GM19240 (cell line): ENCODE data around the gene FGFR3.

ENCODE experiments used
- DNase-seq: peaks from one replicate; pipeline ENCODE4 v3.0.0; 2011; ENCODE audit warnings: low spot score; ENCODE audit not compliant: insufficient read length

FGFR3 gene

DNA sequence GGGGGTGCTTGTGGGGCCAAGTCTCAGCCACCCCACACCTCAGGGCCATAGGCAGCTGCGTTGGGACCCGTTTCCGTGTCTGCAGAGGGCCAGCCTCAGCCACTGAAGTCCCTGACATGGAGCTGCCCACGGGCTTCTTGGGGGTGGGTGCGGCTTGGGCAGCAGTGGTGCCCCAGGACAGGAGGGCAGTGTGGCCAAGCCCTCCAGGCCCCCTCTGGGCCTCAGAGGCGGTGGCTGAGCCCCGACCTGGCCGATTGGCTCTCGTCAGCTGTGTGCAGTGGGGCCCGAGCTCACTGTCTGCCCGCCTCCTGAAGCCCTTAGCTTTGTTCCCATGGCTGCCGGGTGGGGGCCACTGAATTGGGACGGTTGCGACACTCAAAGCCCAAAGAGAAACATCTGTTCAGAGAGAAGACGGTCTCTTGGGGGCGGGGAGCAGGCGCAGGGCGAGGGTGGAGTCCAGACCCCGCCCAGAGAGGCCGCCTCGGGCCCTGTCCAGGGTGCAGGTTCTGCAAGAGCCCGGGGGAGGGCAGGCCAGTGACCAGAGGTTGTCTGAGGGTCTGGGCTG is 9.1 kb downstream of the FGFR3 start:
- no peak for DNase-seq

DNA sequence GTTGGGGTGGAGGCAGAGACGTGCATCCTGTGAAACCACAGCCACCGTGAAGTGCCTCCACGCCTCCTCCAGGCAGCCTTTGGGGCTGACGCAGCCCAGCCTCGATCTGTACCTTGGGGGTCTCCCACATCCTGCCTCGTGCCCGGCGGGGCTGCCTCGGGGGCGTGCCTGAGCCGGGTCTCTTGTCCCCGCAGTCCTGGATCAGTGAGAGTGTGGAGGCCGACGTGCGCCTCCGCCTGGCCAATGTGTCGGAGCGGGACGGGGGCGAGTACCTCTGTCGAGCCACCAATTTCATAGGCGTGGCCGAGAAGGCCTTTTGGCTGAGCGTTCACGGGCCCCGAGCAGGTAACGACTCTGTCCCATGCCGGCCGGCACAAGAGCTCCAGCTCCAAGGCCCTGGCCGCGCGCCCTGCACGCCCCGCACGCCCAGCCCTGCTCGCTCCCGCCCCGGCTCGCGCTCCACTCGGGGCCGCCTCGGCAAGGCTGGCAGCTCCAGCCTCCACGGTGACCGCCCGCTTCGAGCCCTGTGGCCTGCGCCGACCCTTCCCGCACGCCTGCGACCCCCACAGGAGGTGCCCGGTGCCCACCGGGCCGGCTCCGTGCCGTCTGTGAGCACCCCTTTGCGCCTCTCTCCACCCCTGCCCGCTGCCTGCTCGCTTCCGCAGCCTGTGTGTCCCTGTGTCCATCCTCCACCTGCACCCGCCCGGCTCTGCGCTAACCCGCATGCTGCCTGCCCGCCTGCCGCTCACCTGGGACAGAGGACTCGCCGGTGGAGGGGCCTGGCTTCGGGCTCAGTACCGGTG is 9.8 kb downstream of the FGFR3 start:
- DNase-seq = no peak

DNA sequence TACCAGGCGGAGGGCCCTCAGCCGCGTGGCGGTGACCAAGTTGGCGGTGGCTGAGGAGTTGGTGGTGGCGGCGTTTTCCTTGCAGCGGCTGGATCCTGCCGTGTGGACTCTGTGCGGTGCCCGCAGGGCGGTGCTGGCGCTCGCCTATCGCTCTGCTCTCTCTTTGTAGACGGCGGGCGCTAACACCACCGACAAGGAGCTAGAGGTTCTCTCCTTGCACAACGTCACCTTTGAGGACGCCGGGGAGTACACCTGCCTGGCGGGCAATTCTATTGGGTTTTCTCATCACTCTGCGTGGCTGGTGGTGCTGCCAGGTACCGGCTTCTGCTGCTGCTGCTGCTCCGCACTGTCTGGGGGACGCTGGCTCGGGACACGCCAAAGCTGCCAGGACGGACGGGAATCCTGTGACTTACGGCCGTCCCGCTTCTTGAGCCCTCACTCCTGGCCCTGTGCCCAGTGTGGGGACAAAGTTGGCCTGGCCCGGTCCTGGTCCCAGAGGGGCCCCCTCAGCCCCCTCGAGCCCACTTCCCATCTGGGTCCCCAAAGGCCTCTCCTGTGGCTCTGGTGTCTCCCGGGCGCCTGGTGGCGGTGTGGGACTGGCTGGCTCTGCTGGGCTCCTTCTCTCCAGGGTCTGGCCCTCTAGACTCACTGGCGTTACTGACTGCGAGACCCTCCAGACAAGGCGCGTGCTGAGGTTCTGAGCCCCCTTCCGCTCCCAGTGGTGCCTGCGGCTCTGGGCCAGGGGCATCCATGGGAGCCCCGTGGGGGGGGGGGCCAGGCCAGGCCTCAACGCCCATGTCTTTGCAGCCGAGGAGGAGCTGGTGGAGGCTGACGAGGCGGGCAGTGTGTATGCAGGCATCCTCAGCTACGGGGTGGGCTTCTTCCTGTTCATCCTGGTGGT is 10.7 kb downstream of the FGFR3 start:
- no peak for DNase-seq

DNA sequence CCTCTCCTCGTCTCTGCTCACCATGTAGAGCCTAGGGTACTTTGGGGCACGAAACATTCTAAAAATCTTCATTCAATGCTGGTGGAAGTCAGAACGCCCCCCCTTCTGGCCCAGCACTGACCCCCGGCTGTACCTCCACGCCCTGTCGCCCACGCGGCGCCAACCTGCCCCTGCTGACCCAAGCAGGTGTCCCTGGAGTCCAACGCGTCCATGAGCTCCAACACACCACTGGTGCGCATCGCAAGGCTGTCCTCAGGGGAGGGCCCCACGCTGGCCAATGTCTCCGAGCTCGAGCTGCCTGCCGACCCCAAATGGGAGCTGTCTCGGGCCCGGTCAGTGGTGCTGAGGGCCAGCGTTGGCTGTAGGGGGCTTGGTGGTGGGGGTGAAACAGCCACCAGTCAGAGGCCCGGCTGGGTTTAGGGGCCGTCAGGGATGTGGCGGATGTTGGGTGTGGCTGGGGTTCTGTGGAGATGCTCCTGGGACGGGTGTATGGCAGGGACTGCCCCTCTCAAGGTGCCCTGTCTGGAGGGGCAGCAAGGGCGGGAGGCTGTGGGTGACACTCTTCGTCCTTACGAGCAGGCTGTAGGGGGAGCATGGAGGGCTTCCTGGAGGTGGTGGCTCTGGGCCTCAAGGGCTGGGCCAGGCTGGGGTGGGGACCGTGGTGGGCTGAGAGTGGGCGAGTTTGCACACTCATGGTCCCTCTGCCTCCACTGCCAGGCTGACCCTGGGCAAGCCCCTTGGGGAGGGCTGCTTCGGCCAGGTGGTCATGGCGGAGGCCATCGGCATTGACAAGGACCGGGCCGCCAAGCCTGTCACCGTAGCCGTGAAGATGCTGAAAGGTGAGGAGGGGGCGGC is 11.8 kb downstream of the FGFR3 start:
- DNase-seq = no peak

DNA sequence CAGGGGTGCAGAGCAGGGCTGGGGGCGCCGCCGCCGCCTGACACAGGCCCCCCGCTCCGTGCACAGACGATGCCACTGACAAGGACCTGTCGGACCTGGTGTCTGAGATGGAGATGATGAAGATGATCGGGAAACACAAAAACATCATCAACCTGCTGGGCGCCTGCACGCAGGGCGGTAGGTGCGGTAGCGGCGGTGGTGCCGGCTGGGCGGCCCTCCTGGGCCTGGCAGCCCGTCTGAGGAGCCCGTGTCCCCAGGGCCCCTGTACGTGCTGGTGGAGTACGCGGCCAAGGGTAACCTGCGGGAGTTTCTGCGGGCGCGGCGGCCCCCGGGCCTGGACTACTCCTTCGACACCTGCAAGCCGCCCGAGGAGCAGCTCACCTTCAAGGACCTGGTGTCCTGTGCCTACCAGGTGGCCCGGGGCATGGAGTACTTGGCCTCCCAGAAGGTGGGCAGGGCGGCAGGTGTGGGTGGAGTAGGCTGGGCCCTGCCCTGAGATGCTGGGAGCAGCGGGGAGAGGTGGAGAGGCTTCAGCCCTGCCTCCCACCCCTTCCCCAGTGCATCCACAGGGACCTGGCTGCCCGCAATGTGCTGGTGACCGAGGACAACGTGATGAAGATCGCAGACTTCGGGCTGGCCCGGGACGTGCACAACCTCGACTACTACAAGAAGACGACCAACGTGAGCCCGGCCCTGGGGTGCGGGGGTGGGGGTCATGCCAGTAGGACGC is 12.6 kb downstream of the FGFR3 start:
- no peak for DNase-seq

DNA sequence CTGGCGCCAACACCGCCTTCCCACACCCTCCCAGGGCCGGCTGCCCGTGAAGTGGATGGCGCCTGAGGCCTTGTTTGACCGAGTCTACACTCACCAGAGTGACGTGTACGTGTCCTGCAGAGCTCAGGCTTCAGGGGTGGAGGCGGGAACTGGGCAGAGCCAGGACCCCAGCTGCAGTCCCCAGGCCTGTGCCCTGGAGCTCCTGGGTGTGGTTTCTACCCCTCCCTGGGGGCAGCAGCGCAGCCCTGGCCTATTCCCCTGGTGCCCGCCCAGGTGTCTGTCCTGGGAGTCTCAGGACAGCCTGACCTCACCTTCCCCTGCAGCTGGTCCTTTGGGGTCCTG is 13.1 kb downstream of the FGFR3 start:
- DNase-seq = no peak

DNA sequence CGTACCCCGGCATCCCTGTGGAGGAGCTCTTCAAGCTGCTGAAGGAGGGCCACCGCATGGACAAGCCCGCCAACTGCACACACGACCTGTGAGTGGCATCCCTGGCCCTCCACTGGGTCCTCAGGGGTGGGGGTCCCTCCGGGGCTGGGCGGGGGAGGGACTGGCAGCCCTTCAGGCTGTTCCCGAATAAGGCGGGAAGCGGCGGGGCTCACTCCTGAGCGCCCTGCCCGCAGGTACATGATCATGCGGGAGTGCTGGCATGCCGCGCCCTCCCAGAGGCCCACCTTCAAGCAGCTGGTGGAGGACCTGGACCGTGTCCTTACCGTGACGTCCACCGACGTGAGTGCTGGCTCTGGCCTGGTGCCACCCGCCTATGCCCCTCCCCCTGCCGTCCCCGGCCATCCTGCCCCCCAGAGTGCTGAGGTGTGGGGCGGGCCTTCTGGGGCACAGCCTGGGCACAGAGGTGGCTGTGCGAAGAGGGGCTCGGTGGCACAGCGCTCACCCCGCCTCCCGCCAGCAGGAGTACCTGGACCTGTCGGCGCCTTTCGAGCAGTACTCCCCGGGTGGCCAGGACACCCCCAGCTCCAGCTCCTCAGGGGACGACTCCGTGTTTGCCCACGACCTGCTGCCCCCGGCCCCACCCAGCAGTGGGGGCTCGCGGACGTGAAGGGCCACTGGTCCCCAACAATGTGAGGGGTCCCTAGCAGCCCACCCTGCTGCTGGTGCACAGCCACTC is 13.7 kb downstream of the FGFR3 start:
- DNase-seq = no peak

DNA sequence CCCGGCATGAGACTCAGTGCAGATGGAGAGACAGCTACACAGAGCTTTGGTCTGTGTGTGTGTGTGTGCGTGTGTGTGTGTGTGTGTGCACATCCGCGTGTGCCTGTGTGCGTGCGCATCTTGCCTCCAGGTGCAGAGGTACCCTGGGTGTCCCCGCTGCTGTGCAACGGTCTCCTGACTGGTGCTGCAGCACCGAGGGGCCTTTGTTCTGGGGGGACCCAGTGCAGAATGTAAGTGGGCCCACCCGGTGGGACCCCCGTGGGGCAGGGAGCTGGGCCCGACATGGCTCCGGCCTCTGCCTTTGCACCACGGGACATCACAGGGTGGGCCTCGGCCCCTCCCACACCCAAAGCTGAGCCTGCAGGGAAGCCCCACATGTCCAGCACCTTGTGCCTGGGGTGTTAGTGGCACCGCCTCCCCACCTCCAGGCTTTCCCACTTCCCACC is 14.3 kb downstream of the FGFR3 start:
- no peak for DNase-seq

DNA sequence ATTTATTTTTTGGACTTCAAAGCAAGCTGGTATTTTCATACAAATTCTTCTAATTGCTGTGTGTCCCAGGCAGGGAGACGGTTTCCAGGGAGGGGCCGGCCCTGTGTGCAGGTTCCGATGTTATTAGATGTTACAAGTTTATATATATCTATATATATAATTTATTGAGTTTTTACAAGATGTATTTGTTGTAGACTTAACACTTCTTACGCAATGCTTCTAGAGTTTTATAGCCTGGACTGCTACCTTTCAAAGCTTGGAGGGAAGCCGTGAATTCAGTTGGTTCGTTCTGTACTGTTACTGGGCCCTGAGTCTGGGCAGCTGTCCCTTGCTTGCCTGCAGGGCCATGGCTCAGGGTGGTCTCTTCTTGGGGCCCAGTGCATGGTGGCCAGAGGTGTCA is 15.3 kb downstream of the FGFR3 start:
- DNase-seq = no peak

DNA sequence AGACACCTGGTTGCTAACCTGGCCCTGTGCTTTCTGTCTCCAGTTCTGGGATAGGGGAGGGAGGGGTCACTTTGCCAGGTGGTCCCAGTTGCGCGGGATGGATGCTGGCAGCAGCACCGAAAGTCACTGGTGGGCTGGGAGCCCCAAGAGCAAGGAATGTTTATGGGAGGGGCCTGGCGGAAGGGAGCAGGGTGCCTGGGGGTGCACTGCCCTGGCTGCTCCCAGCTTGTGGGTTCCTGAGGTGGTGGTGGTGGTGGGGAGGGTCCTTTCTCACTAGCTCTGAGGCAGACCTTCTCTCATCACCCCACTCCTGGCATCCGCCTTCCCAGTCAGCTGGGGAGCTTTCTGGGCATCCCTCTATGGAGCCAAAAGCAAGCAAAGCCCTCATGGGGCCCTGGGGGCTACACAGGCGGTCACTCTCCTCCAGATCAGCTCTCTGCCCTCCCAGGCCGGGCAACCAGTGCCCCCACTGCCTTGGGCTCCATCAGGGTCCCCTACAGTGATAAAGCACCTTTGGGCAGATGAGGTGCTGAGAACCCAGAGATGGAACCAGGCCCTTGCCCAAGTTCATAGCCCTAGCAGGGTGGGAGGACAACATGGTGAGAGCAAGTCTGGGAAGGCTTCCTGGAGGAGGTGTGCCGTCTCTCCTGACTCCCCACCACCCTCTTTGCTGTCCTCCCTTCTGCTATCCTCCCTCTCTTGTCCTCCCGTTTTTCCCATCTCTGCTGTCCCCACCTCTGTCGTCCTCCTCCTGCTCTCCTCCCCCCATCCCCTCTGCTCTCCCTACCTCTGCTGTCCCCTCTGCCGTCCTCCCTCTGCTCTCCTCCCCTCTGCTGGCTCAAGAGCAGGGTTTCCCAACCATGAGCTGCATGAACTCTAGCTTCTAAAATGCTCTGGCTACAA is 16.0 kb downstream of the FGFR3 start:
- no peak for DNase-seq

DNA sequence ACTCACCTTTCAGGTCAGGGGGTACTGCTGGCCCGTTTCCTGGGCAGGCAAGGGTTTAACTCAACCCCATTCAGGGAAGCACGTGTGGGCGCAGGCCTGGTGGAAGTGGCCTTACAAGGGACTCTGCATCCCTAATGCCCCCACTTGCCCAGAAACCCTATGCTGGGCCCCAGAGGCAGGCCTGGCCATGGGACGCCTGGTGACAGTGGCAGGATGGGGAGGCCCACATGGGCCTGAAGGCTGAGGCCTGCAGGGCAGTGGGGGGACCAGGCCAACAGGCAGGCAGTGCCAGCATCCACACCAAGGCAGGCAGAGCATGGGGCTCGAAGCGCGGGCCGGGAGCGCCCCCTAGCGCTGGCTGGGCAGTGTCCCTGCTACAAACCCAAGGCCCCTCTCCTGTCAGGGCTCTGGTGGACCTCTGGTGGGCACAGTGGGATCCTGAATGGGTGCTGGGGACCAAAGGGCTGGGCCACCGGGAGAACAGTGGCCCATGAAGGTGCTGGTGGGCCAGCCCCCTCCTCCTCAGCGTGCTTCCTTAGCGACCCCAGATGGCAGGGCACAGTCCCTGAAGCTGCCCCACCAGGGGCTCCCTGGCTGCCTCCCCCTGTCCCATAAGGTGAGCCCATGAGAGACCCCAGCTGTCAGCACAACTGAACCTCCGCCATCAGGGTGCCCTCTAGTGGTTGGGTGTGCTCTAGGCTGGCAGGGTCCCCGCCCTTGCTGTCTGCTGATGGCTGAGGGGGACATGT is 16.8 kb downstream of the FGFR3 start:
- peak; percentile 95 for DNase-seq

DNA sequence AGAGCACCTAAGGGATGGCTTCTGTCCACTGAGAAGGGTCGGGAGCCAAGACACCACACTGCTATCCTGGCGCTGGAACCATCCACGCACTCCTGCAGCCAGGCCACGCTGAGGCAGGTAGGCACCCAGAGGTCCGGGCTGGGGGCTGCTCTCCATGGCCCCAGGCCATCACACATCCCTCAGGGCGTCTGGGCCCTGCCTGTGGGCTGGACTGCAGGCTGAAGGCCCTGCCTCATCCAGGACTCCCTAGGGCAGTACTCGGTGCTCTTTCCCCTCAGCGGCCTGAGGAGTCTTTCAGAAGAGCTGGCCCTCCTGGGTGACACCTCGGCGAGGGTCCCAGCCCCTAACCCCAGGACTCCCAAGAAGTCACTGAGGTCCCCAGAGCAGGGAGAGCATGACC is 17.7 kb downstream of the FGFR3 start:
- no peak for DNase-seq

DNA sequence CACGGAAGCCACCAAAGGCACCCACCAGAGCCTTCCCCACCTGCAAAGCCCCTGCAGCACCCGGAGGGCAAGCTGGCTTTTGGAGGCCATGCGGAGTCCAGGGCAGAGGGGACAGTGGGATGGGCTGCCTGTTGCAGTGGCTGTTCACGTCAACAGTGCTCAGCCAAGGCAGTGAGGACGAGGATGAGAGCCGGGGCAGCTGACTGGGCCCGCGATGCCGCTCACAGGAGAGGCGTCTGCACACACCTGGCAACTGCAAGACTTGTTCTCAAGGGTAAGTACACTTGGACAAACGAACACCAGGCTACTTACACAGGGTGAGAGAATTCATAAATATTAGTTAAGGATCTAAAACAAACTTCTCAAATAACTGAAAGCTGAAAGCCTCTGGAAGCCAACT is 19.6 kb downstream of the FGFR3 start:
- no peak for DNase-seq

DNA sequence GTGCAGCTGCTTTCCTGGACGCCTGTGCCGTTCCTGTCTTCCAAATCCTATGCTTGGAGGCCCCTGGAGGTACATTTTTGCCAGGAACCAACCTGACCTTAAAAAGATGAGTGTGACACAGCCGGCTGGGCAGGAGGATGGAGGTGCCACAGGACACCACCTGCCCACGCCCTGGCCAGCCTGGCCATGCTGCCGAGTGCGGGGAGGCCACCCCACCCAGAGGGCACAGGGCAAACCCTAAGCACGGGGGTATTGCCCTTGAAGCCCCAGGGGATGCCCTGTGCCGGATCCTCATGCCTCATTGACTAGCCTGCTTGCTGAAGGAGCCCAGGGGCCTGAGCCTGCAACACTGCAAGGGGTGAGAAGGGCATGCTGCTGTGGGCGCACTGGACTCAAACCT is 20.1 kb downstream of the FGFR3 start:
- no peak for DNase-seq

DNA sequence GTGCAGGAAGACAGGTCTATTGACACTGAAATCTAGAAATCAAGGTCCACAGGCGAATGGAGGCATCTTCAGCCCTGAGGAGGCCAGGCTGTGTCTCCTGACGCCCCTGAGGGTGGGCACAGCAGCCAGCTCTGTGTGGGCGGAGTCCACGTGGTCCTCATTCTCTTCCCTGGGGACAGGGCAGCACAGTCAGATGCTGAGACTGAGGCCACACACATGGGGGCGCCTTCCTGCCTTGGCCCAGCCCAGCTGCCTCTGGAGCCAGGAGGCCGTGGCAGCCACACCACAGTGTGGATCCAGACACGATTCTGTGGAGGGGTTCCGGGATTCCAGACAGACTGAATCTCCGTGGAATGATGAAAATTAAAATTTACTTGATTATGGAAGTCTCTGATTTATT is 20.8 kb downstream of the FGFR3 start:
- DNase-seq = no peak

DNA sequence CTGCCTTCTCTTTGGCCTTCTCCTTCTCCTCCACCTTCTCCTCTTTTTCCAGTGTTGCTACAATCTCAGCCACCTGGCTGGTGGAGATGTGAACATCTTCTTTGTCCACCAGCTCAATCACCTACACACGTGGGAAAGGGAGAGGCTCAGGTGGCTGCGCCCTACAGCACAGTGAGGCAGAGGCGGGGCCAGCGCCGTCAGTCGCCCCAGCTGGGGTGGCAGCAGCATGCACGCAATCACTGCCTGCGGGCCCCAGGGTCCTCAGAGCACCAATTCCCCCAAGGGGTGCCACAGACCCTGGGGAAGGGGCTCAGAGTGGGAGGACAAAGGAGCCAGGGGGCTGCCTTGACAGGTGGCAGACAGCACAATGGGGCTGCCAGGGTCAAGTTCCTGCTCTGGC is 21.4 kb downstream of the FGFR3 start:
- no peak for DNase-seq

DNA sequence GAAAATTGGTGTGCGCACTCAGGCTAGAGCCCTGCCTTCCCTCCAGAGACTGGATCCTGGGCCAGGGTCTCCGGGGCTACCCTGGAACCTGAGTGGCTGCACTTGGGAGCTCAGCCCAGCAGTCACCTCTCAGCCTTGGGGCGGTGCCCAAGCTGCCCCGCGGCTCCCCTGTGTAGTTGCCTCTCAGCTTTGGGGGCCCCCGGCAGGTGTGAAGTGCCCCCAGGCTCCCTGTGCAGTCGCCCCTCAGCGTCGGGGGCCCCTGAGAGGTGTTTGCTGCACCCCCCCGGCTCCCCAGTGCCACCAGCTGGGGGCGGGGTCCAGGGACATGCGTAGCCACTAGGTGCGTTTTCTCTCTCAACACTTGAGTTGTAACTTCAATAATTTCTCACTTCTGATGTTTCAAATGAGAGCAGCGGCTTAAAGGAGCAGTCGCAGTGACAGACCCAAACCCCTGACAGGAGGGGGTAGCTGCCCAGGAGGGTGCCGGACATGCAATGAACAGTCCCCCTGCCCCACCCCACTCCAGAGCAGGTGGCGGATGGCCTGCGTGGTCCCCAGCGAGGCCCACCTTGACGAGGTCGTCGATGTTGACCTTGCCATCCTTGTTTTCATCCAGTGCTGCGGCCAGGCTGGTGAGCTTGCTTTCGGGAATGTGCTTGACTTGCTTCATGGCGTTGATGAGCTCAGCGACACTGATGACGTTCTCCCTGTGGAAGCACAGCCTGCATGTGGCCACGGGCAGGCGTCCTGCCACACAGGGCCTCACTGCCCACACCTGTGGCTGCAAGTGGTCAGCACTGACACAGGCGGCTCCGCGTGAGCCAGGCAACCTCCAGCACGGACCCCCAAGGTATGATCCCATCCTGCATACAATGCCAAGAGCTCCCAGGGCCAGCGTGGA is 22.3 kb downstream of the FGFR3 start:
- DNase-seq = no peak
